IMR-90 (cell line): ENCODE data around the gene ZNF526. TPM values are rescaled to one million over a fixed set of nuclear protein-coding genes. Genes with fewer than 3 reads are reported as not detected.

Experiments used
- ATAC-seq: fragments of 200-7000 bp; cut with Tn5 transposase; 2 replicates; pipeline ENCODE4 v1.9.1; 2020; ENCODE audit warnings: low read depth, mild to moderate bottlenecking, moderate library complexity
- BruUV-seq: library from RNA; stranded (reverse); fragments of 400-500 nt; replicated peaks from 2 replicates; lab custom pipeline; 2021; lab: Mats Ljungman, UMichigan
- CTCF ChIA-PET: fragments of 300-600 bp; formaldehyde crosslinking; extraction: SDS; loops from one replicate; lab custom pipeline; 2021; ENCODE audit warnings: antibody characterized with exemption; lab: Yijun Ruan, JAX
- POLR2A ChIA-PET: fragments of 300-600 bp; sonication (Branson Sonifier 250); formaldehyde crosslinking; loops from one replicate; lab custom pipeline; 2022; ENCODE audit warnings: antibody characterized with exemption; ENCODE audit not compliant: unreplicated experiment; lab: Charles Lee
- DNase-seq: peaks from one replicate; pipeline ENCODE4 v3.0.0; 2013
- H2AFZ ChIP-seq: replicated peaks from 2 replicates; pipeline ENCODE3; 2013; ENCODE audit warnings: low read length, mild to moderate bottlenecking; ENCODE audit not compliant: poor library complexity
- H2AK5ac ChIP-seq: 2 replicates; pipeline ENCODE4 v1.6.1; 2013; ENCODE audit warnings: low read depth, low read length, inconsistent platforms
- H2AK9ac ChIP-seq: replicated peaks from 2 replicates; pipeline ENCODE3; 2013; ENCODE audit warnings: mild to moderate bottlenecking, low read depth, low read length, moderate library complexity; ENCODE audit not compliant: poor library complexity
- H2BK120ac ChIP-seq: 2 replicates; pipeline ENCODE4 v1.6.1; 2013; ENCODE audit warnings: low read depth, low read length, inconsistent platforms
- H2BK15ac ChIP-seq: 3 replicates; pipeline ENCODE4 v1.6.1; 2013; ENCODE audit warnings: low read depth, low read length, inconsistent platforms
- H2BK20ac ChIP-seq: 2 replicates; pipeline ENCODE4 v1.6.1; 2013; ENCODE audit warnings: low read depth, mild to moderate bottlenecking, inconsistent platforms, low read length, moderate library complexity
- H2BK5ac ChIP-seq: 2 replicates; pipeline ENCODE4 v1.6.1; 2013; ENCODE audit warnings: mild to moderate bottlenecking, low read depth, low read length, inconsistent platforms; ENCODE audit not compliant: poor library complexity, severe bottlenecking
- H3K14ac ChIP-seq: replicated peaks from 2 replicates; pipeline ENCODE4 v1.6.1; 2013; ENCODE audit warnings: low read depth, low read length, inconsistent platforms
- H3K18ac ChIP-seq: 2 replicates; pipeline ENCODE4 v1.6.1; 2013; ENCODE audit warnings: low read depth, low read length, control low read depth
- H3K23ac ChIP-seq: 2 replicates; pipeline ENCODE4 v1.6.1; 2013; ENCODE audit warnings: low read depth, low read length, inconsistent platforms
- H3K27ac ChIP-seq: 2 replicates; pipeline ENCODE4 v1.5.1; 2013; ENCODE audit warnings: mild to moderate bottlenecking, control low read depth, low read length; ENCODE audit not compliant: insufficient read depth
- H3K27me3 ChIP-seq: 2 replicates; pipeline ENCODE4 v1.6.1; 2013; ENCODE audit warnings: low read length; ENCODE audit not compliant: control insufficient read depth, insufficient read depth
- H3K36me3 ChIP-seq: 2 replicates; pipeline ENCODE4 v1.6.1; 2013; ENCODE audit warnings: low read length, mixed read lengths; ENCODE audit not compliant: control insufficient read depth, insufficient read depth
- H3K4ac ChIP-seq: 2 replicates; pipeline ENCODE4 v1.6.1; 2013; ENCODE audit warnings: low read depth, low read length, inconsistent platforms
- H3K4me1 ChIP-seq: 2 replicates; pipeline ENCODE4 v1.6.1; 2013; ENCODE audit warnings: low read length, mixed read lengths; ENCODE audit not compliant: control insufficient read depth, insufficient read depth
- H3K4me2 ChIP-seq: 2 replicates; pipeline ENCODE4 v1.6.1; 2013; ENCODE audit warnings: low read depth, mild to moderate bottlenecking, control low read depth, low read length, moderate library complexity
- H3K4me3 ChIP-seq: 2 replicates; pipeline ENCODE4 v1.5.1; 2013; ENCODE audit warnings: low read depth, mild to moderate bottlenecking, control low read depth, low read length, moderate library complexity; ENCODE audit not compliant: insufficient read depth
- H3K56ac ChIP-seq: 2 replicates; pipeline ENCODE4 v1.6.1; 2013; ENCODE audit warnings: low read length, inconsistent platforms; ENCODE audit not compliant: insufficient read depth; ENCODE audit errors: extremely low read depth
- H3K79me1 ChIP-seq, 2 experiments: 2 replicates each; pipeline ENCODE4 v1.6.1; 2013; ENCODE audit warnings: low read length in 2 of 2, inconsistent platforms in 1 of 2, low read depth in 1 of 2
- H3K9ac ChIP-seq: 2 replicates; pipeline ENCODE4 v1.6.1; 2013; ENCODE audit warnings: low read depth, low read length, control low read depth
- H3K9me1 ChIP-seq: 2 replicates; pipeline ENCODE4 v1.6.1; 2013; ENCODE audit warnings: low read length, inconsistent platforms; ENCODE audit not compliant: insufficient read depth
- H3K9me3 ChIP-seq: 2 replicates; pipeline ENCODE4 v1.6.1; 2013; ENCODE audit warnings: low read length; ENCODE audit not compliant: control insufficient read depth, insufficient read depth
- H4K20me1 ChIP-seq: 2 replicates; pipeline ENCODE4 v1.6.1; 2013; ENCODE audit warnings: low read length, inconsistent platforms; ENCODE audit not compliant: insufficient read depth
- H4K5ac ChIP-seq: 2 replicates; pipeline ENCODE4 v1.6.1; 2013; ENCODE audit warnings: mild to moderate bottlenecking, low read depth, low read length, control low read depth
- H4K8ac ChIP-seq, 2 experiments: 2 replicates each; pipeline ENCODE4 v1.6.1; 2013; ENCODE audit warnings: low read depth in 2 of 2, low read length in 2 of 2, control low read depth in 1 of 2, inconsistent platforms in 1 of 2
- H4K91ac ChIP-seq: 2 replicates; pipeline ENCODE4 v1.6.1; 2013; ENCODE audit warnings: low read depth, low read length, inconsistent platforms; ENCODE audit not compliant: insufficient read depth
- CEBPB ChIP-seq: IDR thresholded peaks from 2 replicates; pipeline ENCODE4 v1.6.1; 2012; ENCODE audit warnings: low read depth, low read length, improper control_type of control experiment
- CHD1 ChIP-seq: IDR thresholded peaks from 2 replicates; pipeline ENCODE4 v1.6.1; 2012; ENCODE audit warnings: low read depth, low read length, improper control_type of control experiment
- MAZ ChIP-seq: IDR thresholded peaks from 2 replicates; pipeline ENCODE4 v1.6.1; 2012; ENCODE audit warnings: low read depth, mild to moderate bottlenecking, low read length, improper control_type of control experiment, moderate library complexity, borderline replicate concordance
- MXI1 ChIP-seq: IDR thresholded peaks from 2 replicates; pipeline ENCODE4 v1.6.1; 2012; ENCODE audit warnings: low read depth, mild to moderate bottlenecking, low read length, moderate library complexity, borderline replicate concordance
- POLR2A ChIP-seq: IDR thresholded peaks from 2 replicates; pipeline ENCODE4 v1.6.1; 2012; ENCODE audit warnings: mild to moderate bottlenecking, low read depth, low read length
- RAD21 ChIP-seq: IDR thresholded peaks from 2 replicates; pipeline ENCODE4 v1.6.1; 2012; ENCODE audit warnings: low read length, improper control_type of control experiment
- RCOR1 ChIP-seq: IDR thresholded peaks from 2 replicates; pipeline ENCODE4 v1.6.1; 2012; ENCODE audit warnings: mild to moderate bottlenecking, low read length, improper control_type of control experiment; ENCODE audit not compliant: insufficient replicate concordance
- RFX5 ChIP-seq: IDR thresholded peaks from 2 replicates; pipeline ENCODE4 v1.8.0; 2012; ENCODE audit warnings: low read depth, mild to moderate bottlenecking, low read length, moderate library complexity
- SMC3 ChIP-seq: fragments of 150-350 bp; IDR thresholded peaks from 2 replicates; pipeline ENCODE4 v1.6.1; 2016; ENCODE audit warnings: low read depth, mild to moderate bottlenecking, antibody characterized with exemption, low read length, moderate library complexity
- WGBS, 2 experiments: methylation state at CpG; one replicate each; pipeline versions ENCODE4 v1.1.5 to v1.1.7; 2013; ENCODE audit warnings: missing lambda C conversion rate in 2 of 2; ENCODE audit not compliant: insufficient read length in 1 of 2; ENCODE audit errors: extremely low coverage in 2 of 2; 5-methylcytosine and 5-hydroxymethylcytosine counted together
- dilution Hi-C: fragments of 300-500 bp; cut with HindIII; formaldehyde crosslinking; loops from one replicate; pipeline ENCODE4 v1.14.3; 2018; ENCODE audit warnings: low sequenced_read_pairs; ENCODE audit not compliant: unreplicated experiment
- in situ Hi-C: fragments of 300-500 bp; cut with MboI; formaldehyde crosslinking; loops from 3 replicates; pipeline ENCODE4 v1.14.3; 2019; ENCODE audit warnings: low sequenced_read_pairs, inconsistent platforms, mixed read lengths
- intact Hi-C: fragments of 100-400 bp; cut with micrococcal nuclease; formaldehyde crosslinking; loops from 2 replicates; pipeline ENCODE4 v1.10.0; 2022
- polyA plus RNA-seq, 3 experiments: library from polyadenylated mRNA; depleted of rRNA; stranded (reverse); fragments of >200 nt; gene quantifications; 2 replicates each; pipeline ENCODE4 v1.2.3, GENCODE V29; 2012; ENCODE audit warnings: low replicate concordance in 1 of 3
- total RNA-seq: library from RNA; depleted of rRNA; stranded (reverse); fragments of >200 nt; gene quantifications from 2 replicates; pipeline ENCODE4 v1.2.3, GENCODE V29; 2012
- TF ChIP-seq, protein P1 (sequence below): fragments of 150-350 bp; IDR thresholded peaks from 2 replicates; pipeline ENCODE4 v1.6.1; 2016; ENCODE audit warnings: low read depth, mild to moderate bottlenecking, low read length, moderate library complexity, borderline replicate concordance
- TF ChIP-seq, protein P2 (sequence below): fragments of 150-350 bp; IDR thresholded peaks from 2 replicates; pipeline ENCODE4 v1.6.1; 2017; ENCODE audit warnings: mild to moderate bottlenecking, antibody characterized with exemption, low read length, low read depth
- TF ChIP-seq, protein P3 (sequence below): conservative IDR thresholded peaks from 2 replicates; pipeline ENCODE4 v1.5.1; 2012; ENCODE audit warnings: mild to moderate bottlenecking, low read depth, low read length, improper control_type of control experiment

Gene ZNF526
- total and polyA plus RNA-seq, 2 of the 4 experiments (the other 2 are of a cell fraction): 7.3 to 13.6 TPM

DNA sequence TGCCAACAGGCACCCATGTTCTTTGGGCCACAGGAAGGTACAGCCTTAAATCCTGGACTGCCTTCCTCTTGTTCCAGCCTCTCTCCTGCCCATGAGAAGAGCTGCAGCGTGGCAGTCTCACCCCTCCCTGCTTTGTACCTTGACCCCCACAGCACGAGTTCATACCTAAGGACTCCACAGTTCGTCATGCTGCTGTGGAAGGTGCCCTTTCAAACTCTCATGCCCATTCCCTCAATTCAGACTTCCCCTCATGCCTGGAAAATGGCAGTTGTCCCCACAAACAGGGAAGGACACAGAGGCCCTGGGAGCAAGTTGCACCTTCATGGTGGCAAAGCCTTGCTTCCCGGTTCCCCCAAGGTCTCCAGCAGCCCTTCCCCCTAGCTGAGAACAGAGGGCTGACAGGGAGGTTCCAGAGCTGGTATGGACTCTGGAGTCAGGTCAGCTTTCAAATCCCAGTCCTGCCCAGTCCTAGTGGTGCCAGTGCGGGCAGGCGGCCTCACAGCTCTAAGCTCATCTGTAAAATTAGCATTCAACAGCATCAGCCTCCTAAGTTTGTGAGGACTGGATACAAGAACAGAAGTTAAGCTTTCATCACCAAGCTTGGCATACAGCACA lies 13.7 kb downstream of the ZNF526 start:
- Histone ChIP-seq H4K8ac (no peak overlapping the region), H3K4ac (no peak overlapping the region), H4K91ac (no peak overlapping the region), H2AK5ac (no peak overlapping the region), H3K79me1 (peaks cover 30 to 77% of the 10 kb centered on the region in 2 experiments; a peak in 3 of 4 replicates), H2BK15ac (no peak overlapping the region), H2AFZ (no peak overlapping the region), H3K9me1 (peaks cover 6% of the 10 kb centered on the region; the same call in 1 of the 2 replicates), H4K5ac (no peak overlapping the region), H3K36me3 (peaks cover 69% of the 10 kb centered on the region), H2BK120ac (no peak overlapping the region), H3K4me1 (no peaks in the 10 kb centered on the region), H3K9me3 (no peaks in the 10 kb centered on the region), H3K4me2 (no peak overlapping the region), H3K18ac (no peak overlapping the region), H3K9ac (no peak overlapping the region), H4K20me1 (peaks cover 68% of the 10 kb centered on the region), H3K56ac (no peak overlapping the region), H3K27ac (no peak overlapping the region), H3K4me3 (no peak overlapping the region), H3K14ac (no peak overlapping the region), H3K23ac (no peak overlapping the region), H2BK5ac (no peak overlapping the region), H2BK20ac (no peak overlapping the region), H3K27me3 (no peaks in the 10 kb centered on the region), H2AK9ac (no peak overlapping the region)
- TF ChIP-seq POLR2A (no peak), RCOR1 (no peak), CEBPB (no peak), RAD21 (no peak), MXI1 (no peak), CHD1 (no peak), RFX5 (no peak), MAZ (no peak), SMC3 (no peak)
- TF ChIP-seq, protein P1, sequence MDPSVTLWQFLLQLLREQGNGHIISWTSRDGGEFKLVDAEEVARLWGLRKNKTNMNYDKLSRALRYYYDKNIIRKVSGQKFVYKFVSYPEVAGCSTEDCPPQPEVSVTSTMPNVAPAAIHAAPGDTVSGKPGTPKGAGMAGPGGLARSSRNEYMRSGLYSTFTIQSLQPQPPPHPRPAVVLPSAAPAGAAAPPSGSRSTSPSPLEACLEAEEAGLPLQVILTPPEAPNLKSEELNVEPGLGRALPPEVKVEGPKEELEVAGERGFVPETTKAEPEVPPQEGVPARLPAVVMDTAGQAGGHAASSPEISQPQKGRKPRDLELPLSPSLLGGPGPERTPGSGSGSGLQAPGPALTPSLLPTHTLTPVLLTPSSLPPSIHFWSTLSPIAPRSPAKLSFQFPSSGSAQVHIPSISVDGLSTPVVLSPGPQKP: no peak
- TF ChIP-seq, protein P2, sequence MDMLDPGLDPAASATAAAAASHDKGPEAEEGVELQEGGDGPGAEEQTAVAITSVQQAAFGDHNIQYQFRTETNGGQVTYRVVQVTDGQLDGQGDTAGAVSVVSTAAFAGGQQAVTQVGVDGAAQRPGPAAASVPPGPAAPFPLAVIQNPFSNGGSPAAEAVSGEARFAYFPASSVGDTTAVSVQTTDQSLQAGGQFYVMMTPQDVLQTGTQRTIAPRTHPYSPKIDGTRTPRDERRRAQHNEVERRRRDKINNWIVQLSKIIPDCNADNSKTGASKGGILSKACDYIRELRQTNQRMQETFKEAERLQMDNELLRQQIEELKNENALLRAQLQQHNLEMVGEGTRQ: no peak
- TF ChIP-seq, protein P3, sequence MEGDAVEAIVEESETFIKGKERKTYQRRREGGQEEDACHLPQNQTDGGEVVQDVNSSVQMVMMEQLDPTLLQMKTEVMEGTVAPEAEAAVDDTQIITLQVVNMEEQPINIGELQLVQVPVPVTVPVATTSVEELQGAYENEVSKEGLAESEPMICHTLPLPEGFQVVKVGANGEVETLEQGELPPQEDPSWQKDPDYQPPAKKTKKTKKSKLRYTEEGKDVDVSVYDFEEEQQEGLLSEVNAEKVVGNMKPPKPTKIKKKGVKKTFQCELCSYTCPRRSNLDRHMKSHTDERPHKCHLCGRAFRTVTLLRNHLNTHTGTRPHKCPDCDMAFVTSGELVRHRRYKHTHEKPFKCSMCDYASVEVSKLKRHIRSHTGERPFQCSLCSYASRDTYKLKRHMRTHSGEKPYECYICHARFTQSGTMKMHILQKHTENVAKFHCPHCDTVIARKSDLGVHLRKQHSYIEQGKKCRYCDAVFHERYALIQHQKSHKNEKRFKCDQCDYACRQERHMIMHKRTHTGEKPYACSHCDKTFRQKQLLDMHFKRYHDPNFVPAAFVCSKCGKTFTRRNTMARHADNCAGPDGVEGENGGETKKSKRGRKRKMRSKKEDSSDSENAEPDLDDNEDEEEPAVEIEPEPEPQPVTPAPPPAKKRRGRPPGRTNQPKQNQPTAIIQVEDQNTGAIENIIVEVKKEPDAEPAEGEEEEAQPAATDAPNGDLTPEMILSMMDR: no peak
- no TSS peak for BruUV-seq
- intact Hi-C loops (no loop called here), in situ Hi-C loops (no loop called here), dilution Hi-C loops (no loop called here)
- ATAC-seq: no peak
- DNase-seq: no peak
- CTCF ChIA-PET: interaction anchor here (0.8 kb wide), 1 partner anchor 8 kb away, joined by 3 read pairs; the partner anchor contains the start of gene GSK3A
- WGBS, 2 experiments: 81% methylated on average over 2 of the region's 6 CpGs; no CpG with 5 or more reads in 1 of the 2 experiments
- POLR2A ChIA-PET: interaction anchor here (0.6 kb wide), 1 partner anchor 64 kb away, joined by 4 read pairs; no protein-coding TSS in a partner anchor
